T-helper 2 cell treated with Interferon-gamma antibody and Interleukin-4, amounts not matched to agents 100 ng/mL and 5 ng/mL, for 36 hours (primary cell): ENCODE results near the gene SERPINE2. TPM values are rescaled to one million over a fixed set of nuclear protein-coding genes. Genes with fewer than 3 reads are reported as not detected.

ENCODE experiments used
- intact Hi-C: fragments of 100-400 bp; cut with micrococcal nuclease; formaldehyde crosslinking; loops from one replicate; pipeline ENCODE4 v1.15.1; 2023
- total RNA-seq: library from RNA; stranded (reverse); gene quantifications from 2 replicates; pipeline ENCODE4 v1.2.3, GENCODE V29; 2022

SERPINE2 gene
- total RNA-seq, 1 donor from 2014 or later = 14.4 TPM

DNA sequence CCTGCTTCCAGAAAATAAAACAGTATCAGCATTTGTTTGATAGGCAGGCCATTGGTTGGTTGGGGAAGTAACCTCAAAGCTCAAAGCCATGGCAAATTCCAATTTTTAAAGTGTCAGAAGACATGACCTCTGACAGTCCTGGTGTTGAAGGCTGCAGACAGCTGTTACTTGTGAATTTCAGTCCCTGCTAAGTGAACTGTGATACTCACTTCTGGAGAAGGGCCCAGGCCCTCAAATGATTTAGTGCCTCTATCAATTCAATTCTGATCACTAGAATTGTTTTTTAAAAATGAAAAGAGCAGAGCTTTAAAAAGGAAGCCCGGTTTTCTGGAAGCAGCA lies 58.7 kb downstream of the SERPINE2 start:
- intact Hi-C loops = no loop called here

DNA sequence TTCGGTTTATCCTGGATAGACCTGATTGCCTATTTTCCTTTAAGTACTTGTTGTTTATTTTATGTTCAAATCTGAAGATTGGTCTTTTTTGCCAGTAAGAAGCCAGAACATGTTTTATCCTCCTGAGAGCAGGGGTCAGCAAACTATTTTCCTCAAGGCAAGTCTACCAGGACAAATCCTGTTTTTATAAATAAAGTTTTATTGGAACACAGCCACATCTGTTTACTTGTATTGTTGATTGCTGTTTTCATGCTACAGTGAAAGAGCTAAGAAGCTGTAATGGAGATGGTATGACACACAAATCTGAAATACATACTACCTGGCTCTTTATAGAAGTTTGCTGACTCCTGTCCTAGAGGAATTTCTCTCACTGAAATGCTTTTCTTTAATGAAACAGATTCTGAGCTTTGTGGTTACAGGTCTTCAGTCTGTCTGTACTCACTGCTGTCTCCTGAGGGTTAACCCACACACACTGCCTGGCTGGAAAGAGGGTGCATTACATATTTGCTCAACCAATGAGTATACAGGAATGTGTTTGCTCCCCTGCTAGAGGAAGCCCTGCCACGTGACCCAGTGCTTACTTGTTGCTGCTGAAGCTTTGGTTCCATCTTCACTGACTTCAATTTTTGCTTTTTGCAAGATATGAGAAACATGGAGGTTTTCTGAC lies 59.2 kb downstream of the SERPINE2 start:
- intact Hi-C loops = no loop called here

DNA sequence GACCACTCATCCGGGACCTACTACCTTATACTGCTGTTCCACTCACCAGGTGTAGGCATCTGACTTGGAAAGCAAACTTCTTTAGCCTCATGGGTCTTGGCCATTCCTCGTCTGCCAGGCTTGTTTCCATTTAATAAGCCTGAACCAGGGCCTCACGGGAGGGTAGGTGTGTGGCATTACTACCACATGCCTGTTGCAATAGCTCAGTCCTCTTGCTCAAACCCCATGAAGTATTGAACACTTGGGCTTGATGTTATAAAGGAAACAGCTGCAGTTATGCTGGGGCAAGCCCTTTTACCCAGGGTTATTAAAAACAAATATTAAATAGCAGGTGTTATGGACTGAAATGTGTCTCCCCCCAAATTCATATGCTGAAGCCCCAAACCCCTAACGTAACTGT lies 60.6 kb downstream of the SERPINE2 start:
- intact Hi-C loops = no loop called here

DNA sequence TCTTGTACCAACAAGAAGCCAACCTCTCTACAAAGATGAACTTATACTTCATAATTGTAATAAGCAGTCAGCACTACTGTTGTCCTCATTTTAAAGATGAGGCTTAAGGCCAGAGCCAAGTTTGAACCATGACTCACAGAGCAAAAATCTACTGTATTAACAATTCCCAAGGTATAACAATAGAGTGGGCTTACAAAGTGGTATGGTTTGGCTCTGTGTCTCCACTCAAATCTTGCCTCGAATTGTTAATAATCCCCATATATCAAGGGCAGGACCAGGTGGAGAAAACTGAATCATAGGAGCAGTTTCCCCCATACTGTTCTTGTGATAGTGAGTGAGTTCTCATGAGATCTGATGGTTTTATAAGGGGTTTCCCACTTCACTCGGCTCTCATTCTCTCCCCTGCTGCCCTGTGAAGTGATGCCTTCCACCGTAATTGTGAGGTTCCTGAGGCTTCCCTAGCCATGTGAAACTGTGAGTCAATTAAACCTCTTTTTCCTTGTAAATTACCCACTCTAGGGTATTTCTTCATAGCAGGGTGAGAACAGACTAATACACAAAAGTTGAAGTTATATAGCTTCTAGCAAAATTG lies 62.4 kb downstream of the SERPINE2 start:
- intact Hi-C loops = no loop called here

DNA sequence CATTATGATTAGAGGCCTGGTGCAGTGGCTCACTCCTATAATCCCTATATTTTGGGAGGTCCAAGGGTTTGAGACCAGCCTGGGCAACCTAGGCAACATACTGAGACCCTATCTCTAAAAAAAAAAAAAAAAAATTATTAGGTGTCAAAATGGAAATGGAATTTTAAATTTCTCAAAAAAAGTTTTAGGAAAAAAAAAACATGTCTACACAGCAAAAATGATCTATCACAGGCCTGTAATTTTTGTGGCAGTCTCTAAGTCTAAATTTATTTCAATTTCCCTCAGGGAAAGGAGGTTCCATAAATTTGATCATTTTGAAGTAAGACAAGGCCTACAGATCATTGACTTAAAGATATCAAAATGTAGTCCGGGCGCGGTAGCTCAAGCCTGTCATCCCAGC lies 65.5 kb downstream of the SERPINE2 start:
- intact Hi-C loops = no loop called here

DNA sequence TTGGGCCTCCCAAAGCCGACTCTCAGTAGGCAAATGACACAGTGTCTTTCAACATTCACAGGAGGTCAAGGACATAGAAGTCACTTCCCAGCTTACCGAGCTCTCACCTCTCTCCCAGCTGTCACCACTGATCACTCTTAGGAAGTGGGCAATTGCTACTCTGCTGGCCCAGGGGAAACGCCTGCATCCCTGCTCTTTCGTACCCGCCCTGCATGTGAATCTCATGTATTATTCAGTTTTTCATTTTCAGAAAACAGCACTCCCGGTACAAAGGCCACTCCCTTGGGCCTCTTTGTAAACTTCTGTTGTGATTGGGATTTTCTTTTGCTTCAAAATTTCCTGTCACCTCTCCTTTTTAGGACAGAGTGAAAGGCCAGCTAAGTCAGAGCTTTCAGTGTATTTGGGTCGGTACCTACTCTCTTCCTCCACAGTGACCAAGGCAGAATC lies 66.4 kb downstream of the SERPINE2 start:
- intact Hi-C loops = no loop called here

DNA sequence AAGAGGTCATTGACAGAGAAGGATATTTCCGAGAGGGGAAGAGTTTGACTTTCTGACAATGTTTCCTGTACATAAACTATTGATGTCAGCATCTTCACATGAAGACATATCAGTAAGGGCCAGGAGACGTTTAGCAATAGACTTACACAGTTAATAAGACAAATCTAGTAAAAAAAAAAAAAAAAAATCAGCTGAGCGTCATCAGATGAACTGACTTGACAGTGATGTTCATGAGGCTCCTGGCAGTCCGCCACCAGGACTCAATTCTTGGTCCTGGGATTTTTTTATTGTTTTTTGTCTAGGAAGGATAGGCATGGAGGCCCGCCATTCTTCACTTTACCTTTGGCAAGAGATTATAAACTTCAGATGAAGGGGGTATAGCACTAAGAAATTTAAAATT lies 67.4 kb downstream of the SERPINE2 start:
- intact Hi-C loops = loop anchor here (2.0 kb wide), 1 partner anchor 397 kb away; no protein-coding TSS in a partner anchor

DNA sequence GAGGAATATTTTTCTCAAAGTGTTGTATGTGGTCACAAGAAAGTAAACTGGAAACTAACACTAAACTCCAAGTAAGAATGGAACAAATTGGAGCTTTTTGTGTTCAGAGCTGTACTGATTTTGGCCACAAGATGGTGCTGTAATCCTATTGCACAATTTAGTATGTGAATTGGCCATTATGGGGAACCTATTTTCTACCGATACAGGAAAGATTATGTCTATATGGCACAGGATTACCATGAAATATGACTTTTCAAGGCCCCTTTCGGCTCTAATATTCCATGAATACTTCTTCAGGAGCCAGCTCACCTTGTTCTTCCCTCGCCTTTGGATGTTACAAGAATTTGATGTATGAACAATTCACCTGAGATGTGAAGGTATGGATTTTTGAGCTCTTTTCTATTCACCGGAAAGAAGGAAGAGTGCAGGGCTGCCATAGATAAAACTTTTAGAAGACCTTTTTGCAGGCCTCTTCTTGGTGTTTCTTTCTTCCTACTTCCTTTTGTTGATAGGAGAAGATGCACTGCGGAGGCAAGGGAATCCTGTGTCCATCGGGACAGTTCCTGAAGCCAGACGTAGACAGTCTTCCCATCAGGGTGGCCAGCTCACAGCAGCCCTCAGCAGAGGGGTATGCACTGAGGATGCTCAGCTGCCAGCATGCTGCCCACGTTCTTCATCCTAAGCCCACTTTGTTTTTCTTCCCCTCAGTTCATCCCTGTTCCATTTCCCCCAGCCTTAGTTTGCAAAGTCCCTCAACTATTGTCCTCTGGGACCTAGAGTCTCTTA lies 68.5 kb downstream of the SERPINE2 start:
- intact Hi-C loops = loop anchor here (1.0 to 2.0 kb wide), 3 partner anchors 23 to 398 kb away; no protein-coding TSS in a partner anchor

DNA sequence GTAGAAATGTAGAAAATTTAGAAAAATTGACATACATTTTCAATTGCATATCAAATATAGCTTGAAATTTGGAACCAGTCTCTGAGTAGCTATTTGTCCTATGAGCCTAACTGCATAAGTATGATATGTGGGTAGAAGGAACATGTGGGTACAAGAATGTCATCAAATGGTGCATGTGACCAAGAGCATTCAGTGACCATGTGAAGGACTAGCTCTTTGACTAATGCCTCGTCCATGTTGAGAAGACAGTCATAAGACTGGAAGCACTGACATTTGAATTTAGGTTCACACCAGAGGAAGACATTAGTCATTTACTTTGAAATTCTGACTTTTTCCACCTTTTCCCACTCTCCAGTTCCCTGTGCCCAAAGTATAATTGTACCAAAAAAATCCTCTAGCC lies 69.2 kb downstream of the SERPINE2 start:
- intact Hi-C loops = loop anchor here (1.0 to 2.0 kb wide), 3 partner anchors 23 to 399 kb away; no protein-coding TSS in a partner anchor

DNA sequence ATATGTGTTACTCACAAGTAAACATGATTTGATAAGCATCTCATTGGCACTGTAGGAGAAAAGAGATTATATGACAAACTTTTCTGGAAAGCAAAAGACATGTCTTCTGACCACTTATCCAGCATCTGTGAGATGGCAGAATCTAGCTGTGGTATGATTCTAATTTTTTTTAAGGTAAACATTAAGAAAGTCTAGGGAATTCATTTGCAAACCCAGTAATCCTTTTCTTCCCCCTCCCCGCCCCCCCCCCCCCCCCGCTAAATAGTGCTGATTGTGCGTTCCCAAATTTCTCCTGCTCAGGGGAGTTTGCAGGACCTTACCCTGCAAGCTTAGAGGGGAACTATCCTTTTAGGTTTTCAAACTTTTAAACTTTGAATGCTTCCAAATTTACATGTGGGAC lies 69.8 kb downstream of the SERPINE2 start:
- intact Hi-C loops = no loop called here

DNA sequence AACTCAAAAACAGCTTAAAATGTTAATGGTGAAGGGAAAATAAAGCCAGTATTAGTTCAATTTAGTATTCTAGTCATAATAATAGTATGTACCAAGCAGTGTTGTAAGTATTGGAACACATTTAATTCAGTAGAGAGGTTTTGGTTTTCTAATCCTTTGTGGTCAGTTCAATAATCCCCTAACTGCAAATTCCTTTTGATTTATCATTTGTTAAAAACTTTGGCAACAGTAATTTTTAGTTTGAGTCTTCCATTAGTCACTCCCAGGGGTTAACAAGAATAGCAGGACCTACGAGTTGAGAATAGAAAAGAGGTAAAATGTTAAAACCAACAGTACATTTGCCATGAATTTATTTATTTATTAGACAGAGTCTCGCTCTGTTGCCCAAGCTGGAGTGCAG lies 71.1 kb downstream of the SERPINE2 start:
- intact Hi-C loops = no loop called here

DNA sequence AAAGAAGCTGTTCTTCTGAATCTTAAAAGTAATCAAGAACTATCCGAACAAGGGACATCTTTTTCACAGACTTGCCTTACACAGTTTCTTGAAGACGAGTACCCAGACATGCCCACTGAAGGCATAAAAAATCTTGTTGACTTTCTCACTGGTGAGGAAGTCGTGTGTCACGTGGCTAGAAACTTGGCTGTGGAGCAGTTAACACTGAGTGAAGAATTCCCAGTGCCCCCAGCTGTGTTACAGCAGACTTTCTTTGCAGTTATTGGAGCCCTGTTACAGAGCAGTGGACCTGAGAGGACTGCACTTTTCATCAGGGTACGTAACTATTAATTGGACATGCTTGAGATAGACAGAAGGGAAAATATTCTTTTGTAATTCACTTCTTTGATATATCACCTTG lies 79.4 kb downstream of the SERPINE2 start:
- intact Hi-C loops = loop anchor here (2.0 to 5.0 kb wide), 4 partner anchors 92 to 973 kb away; no protein-coding TSS in a partner anchor

DNA sequence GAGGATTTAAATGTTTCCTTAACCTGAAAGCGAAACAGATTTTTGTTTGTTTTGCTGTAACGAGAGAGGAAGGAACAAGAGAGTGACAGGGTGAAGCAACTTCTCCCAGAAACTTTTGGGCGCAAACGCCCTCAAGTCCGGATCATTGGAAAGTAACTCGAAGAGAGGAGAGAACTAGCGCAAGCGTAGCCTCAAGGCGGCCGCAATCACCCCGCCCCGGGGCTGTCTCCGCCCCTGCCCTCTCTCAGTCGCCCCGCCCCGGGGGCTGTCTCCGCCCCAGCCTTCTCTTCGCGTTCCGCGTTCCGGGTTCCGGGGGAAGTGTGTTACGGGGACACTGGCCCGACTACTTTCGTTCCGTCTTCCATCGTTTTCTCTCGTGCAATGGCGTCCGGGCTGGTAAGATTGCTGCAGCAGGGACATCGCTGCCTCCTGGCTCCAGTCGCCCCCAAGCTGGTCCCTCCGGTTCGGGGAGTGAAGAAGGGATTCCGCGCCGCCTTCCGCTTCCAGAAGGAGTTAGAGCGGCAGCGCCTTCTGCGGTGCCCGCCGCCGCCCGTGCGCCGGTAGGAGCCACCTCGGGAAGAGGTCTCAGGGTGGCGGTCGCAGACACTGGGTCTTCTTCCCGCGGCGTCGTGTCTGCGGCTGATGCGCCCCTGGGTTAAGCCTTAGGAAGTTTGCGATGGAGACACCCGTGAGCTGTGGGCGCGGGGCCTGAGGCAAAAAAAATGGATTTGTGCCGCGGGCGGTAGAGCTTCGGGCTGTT lies 81.8 kb downstream of the SERPINE2 start, which contains the start of gene MRPL44:
Gene MRPL44 (plus strand): TSS at position 372 of the 760 bp plus-strand sequence. CDS start 10 bp downstream, at position 382.
- intact Hi-C loops = loop anchor here (1.0 to 5.0 kb wide), 10 partner anchors 12 to 975 kb away; partner anchors contain the start of genes AP1S3, CUL3 and WDFY1

DNA sequence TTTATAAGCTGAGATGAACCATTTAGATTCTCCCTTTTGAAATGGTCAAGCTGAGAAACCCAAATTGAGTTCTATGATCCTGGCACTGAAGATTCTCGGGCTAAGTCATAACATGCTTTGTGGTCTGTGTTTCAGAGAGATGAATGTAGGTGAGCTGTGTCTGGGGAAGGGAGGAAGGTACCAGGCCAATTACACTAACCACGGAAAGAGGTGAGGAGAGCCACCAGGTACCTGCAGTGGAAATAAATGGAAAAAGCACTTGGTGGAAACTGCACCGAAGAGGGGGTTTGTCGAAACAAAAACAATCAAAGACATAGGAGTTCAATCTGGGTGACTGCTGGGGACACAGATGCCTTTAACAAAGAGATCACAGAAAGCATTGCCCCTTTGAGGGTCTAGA lies 82.8 kb downstream of the SERPINE2 start:
- intact Hi-C loops = loop anchor here (2.0 to 5.0 kb wide), 5 partner anchors 15 to 976 kb away; no protein-coding TSS in a partner anchor

DNA sequence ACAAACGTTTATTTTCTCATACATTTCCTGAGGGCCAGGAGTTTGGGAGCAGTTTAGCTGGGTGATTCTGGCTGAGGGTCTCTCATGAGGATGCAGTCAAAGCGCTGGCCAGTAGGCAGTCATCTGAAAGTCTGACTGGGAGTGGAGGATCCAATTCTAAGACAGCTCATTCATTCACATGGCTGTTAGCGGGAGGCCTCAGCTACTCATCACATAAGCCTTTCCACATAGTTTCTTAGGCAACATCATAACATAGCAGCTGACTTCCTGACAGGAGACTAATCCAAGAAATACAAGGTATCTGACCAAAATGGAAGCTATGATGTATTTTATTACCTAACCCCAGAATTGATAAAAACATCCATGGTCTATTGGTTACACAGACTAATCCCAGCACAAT lies 84.7 kb downstream of the SERPINE2 start:
- intact Hi-C loops = no loop called here

DNA sequence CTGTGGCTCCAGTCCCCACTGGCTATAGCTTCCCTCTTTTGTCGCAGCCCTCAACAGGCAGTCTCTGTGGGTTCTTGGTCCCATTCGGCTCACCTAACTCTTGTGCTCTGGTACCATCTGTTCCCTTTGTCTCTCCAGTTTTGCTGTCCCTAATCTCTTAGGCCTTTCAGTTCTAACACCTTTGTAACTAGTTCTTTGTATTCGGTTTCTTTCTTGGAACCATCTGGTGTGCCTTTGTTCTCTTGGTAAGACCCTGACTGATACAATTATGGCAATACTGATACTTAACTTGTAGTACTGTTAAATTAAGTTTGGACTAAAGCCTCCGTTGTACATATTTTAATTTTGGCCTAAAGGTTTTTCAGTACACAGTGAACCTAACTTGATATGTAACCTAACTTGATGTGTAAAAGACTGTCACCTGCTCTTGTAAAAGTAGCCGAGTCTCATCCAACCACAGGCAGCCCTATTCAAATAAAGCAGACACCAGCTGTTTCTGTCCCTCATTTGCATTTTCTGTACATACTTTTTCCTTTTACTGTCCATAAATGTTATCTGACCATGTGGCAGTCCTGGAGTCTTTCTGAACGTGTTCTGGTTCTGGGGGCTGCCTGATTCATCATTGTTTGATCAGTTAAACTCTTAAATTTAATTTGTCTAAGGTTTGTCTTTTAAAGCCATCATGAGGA lies 86.7 kb downstream of the SERPINE2 start:
- intact Hi-C loops = no loop called here

DNA sequence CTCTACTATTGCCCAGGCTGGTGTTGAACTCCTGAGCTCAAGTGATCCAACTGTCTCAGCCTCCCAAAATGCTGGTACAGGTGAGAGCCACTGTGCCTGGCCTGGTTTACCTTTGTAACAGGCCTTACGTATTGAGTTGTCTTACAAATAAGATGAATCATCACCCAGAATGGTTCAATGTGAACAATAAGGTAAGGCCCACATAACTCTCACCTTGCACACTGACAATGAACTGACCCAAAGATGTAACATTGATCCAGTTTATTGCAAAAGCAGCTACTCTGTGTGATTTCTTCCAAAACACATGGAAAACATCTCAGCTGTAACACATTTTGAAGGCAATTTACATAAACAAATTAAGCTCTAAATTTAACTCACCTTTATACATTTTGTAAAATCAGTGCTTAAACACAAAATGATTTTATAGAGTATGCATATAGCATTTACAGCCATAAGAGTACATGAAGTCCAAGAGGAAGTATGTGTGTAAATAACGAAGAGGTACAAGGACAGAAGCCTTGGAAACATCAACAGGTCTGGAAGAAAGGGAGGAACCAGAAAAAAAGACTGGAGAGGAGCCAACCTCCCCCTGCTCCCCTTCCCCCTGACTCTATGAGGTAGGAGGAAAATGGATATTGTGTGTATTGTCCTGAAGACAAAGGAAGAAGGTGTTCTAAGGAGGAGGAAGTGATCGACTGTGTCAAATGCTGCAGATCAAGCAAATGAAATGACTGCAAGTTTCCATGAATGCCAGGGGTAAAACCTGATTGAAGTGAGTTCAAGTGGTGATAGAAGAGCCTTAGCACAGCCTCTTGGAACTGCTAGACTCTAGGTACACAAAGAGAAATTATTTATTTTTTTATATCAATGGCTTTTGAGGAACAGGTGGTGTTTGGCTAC lies 88.4 kb downstream of the SERPINE2 start:
- intact Hi-C loops = no loop called here

DNA sequence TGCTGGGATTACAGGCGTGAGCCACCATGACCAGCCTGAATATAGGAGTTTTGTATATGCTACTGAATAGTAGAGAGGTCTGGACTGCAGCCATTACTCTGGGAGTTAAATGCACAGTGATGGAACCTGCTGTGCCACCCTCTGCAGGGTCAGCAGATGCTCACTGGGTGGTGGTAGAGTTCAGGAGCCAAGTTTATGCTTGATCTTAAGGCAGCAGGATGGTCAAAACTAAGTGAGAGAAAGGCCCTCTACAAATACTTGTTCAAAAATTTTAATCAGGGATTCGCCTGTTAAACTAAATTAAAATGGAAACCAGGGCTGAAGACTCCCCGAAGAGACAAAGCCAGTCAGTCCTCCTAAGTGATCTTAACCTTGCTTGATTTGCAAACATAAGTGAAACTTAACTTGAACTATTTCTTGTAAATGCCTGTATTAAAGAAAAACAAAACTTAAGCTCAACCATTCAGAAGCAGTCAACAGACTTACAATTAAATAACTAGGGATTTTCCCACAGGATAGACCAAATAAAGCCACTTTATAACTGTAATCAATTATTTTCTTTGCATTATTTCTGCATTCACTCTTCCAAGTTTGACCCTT lies 89.7 kb downstream of the SERPINE2 start:
- intact Hi-C loops = no loop called here

DNA sequence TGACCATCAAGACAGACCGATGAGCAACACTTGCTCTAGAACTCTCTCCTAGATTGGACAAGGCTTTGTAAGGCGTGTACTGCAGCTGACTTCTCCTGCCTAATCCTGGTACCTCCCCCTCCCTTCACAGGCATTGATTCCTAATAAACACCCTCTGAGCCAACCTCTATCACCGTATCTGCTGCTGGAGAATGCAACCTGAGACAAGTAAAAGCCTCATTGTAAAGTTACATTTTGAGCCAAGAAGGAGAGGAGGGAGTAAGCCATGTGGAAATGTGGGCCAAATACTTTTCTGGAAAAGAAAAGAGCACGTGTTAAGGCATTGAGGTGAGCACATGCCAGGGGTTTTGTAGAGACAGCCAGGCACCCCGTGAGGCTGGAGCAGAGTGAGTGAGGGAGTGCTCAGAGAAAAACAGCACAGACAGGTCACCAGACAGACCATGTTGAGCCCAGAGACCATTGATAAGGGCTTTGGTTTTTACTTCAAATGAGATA lies 91.3 kb downstream of the SERPINE2 start:
- intact Hi-C loops = no loop called here
